Endothelial cell of umbilical vein (primary cell): ENCODE data around the gene PLPP3. TPM values are rescaled to one million over a fixed set of nuclear protein-coding genes. Genes with fewer than 3 reads are reported as not detected.
A peak's percentile ranks its signal among the peaks of the same experiment; 100 is the strongest.

ENCODE experiments used
- BruUV-seq: library from RNA; stranded (reverse); fragments of 400-500 nt; replicated peaks from 2 replicates; lab custom pipeline; 2021; lab: Mats Ljungman, UMichigan
- CTCF ChIA-PET: fragments of 300-600, 350-600 bp; sonication (Branson Sonifier 250); formaldehyde crosslinking; loops from one replicate; lab custom pipeline; 2021; ENCODE audit warnings: antibody characterized with exemption, inconsistent platforms; lab: Charles Lee
- POLR2A ChIA-PET: fragments of 300-600, 350-600 bp; sonication (Branson Sonifier 250); formaldehyde crosslinking; loops from one replicate; lab custom pipeline; 2021; ENCODE audit warnings: antibody characterized with exemption, inconsistent platforms; lab: Charles Lee
- DNase-seq: peaks from one replicate; pipeline ENCODE4 v3.0.0-alpha.2; 2011; ENCODE audit warnings: low read depth, low spot score
- FAIRE-seq: peaks from 2 replicates; lab custom pipeline; 2011; peaks lifted over from hg19 to GRCh38; lab: Jason Lieb, UNC
- H2AFZ ChIP-seq: 2 replicates; pipeline ENCODE4 v1.6.0; 2012; ENCODE audit warnings: low read depth, low read length, control low read depth, inconsistent platforms
- H3K27ac ChIP-seq: 2 replicates; pipeline ENCODE4 v1.5.1; 2011; ENCODE audit warnings: low read depth, mild to moderate bottlenecking, control low read depth, low read length, moderate library complexity; ENCODE audit not compliant: insufficient read depth
- H3K27me3 ChIP-seq, 2 experiments: 2 replicates each; pipeline versions ENCODE4 v1.6.0 to v1.6.1; 2011; ENCODE audit warnings: low read length in 2 of 2, mixed read lengths in 1 of 2; ENCODE audit not compliant: control insufficient read depth in 2 of 2, insufficient read depth in 2 of 2
- H3K36me3 ChIP-seq, 2 experiments: 2 replicates in 1 of 2; 3 replicates in 1 of 2; pipeline ENCODE4 v1.5.1; 2011; ENCODE audit warnings: low read length in 2 of 2, mild to moderate bottlenecking in 1 of 2, moderate library complexity in 1 of 2; ENCODE audit not compliant: control insufficient read depth in 2 of 2, insufficient read depth in 2 of 2; ENCODE audit errors: extremely low read depth in 1 of 2
- H3K4me1 ChIP-seq: 3 replicates; pipeline ENCODE4 v1.5.1; 2011; ENCODE audit warnings: mild to moderate bottlenecking, low read length; ENCODE audit not compliant: control insufficient read depth, insufficient read depth; ENCODE audit errors: extremely low read depth
- H3K4me2 ChIP-seq: 2 replicates; pipeline ENCODE4 v1.6.1; 2011; ENCODE audit warnings: low read length, control low read depth, mixed read lengths; ENCODE audit not compliant: insufficient read depth
- H3K4me3 ChIP-seq, 3 experiments: fragments of 200-600 bp in 1 of 3; sonication (generic), shearing (Covaris generic) in 1 of 3; replicated peaks in 1 of 3; 2 replicates each; pipeline ENCODE4 v1.5.1; 2011 to 2016; ENCODE audit warnings: control low read depth in 3 of 3, low read length in 3 of 3, mild to moderate bottlenecking in 2 of 3, inconsistent platforms in 1 of 3, low read depth in 1 of 3, moderate library complexity in 1 of 3; ENCODE audit not compliant: insufficient read depth in 1 of 3
- H3K79me2 ChIP-seq: 2 replicates; pipeline ENCODE4 v1.6.0; 2012; ENCODE audit warnings: low read length, inconsistent platforms; ENCODE audit not compliant: control insufficient read depth, insufficient read depth
- H3K9ac ChIP-seq: replicated peaks from 2 replicates; pipeline ENCODE3; 2011; ENCODE audit warnings: low read length, control low read depth; ENCODE audit not compliant: insufficient read depth; ENCODE audit errors: extremely low read depth
- H3K9me1 ChIP-seq: replicated peaks from 3 replicates; pipeline ENCODE4 v1.6.0; 2011; ENCODE audit warnings: mild to moderate bottlenecking, low read length; ENCODE audit not compliant: control insufficient read depth, insufficient read depth; ENCODE audit errors: extremely low read depth
- H3K9me3 ChIP-seq: replicated peaks from 2 replicates; pipeline ENCODE4 v1.5.1; 2012; ENCODE audit warnings: low read length, inconsistent platforms; ENCODE audit not compliant: control insufficient read depth, insufficient read depth
- H4K20me1 ChIP-seq: replicated peaks from 2 replicates; pipeline ENCODE3; 2011; ENCODE audit warnings: mild to moderate bottlenecking, low read length; ENCODE audit not compliant: control insufficient read depth, insufficient read depth; ENCODE audit errors: extremely low read depth
- MYC ChIP-seq: IDR thresholded peaks from one replicate; pipeline ENCODE4 v1.6.1; 2011; ENCODE audit warnings: mild to moderate bottlenecking, low read depth, low read length
- POLR2A ChIP-seq: IDR thresholded peaks from 2 replicates; pipeline ENCODE4 v1.6.1; 2012; ENCODE audit warnings: low read depth, mild to moderate bottlenecking, control low read depth, low read length
- POLR2AphosphoS5 ChIP-seq: IDR thresholded peaks from 2 replicates; pipeline ENCODE4 v1.6.1; 2012; ENCODE audit warnings: low read depth, mild to moderate bottlenecking, control low read depth, low read length, moderate library complexity; ENCODE audit not compliant: insufficient read depth
- dilution Hi-C: fragments of 300-500 bp; cut with MboI; formaldehyde crosslinking; loops from one replicate; pipeline ENCODE4 v1.15.0; 2019; ENCODE audit warnings: low sequenced_read_pairs; ENCODE audit not compliant: extremely low pct_ligation_motif_present
- intact Hi-C: fragments of 100-400 bp; cut with micrococcal nuclease; formaldehyde crosslinking; loops from one replicate; pipeline ENCODE4 v1.10.0; 2022
- polyA plus RNA-seq, 4 experiments: library from polyadenylated mRNA; depleted of rRNA in 3 of 4; stranded (reverse) in 3 of 4; unstranded in 1 of 4; fragments of >200 nt; gene quantifications; 2 replicates each; pipeline versions ENCODE4 v1.2.1 to v1.2.3, GENCODE V29; 2011 to 2012; ENCODE audit warnings: missing spikeins in 1 of 4
- total RNA-seq: library from RNA; stranded (reverse); gene quantifications from 2 replicates; pipeline ENCODE4 v1.2.3, GENCODE V29; 2021
- TF ChIP-seq, protein P1 (sequence below), 2 donors: IDR thresholded peaks; 1 replicate in 1 of 2; 2 replicates in 1 of 2; pipeline ENCODE4 v1.5.1; 2011; ENCODE audit warnings: low read length in 2 of 2, mild to moderate bottlenecking in 2 of 2, moderate library complexity in 2 of 2, control low read depth in 1 of 2, inconsistent platforms in 1 of 2, low read depth in 1 of 2; ENCODE audit not compliant: insufficient read depth in 1 of 2; ENCODE audit errors: extremely low read depth in 1 of 2
- TF ChIP-seq, protein P2 (sequence below): IDR thresholded peaks from 2 replicates; pipeline ENCODE4 v1.6.1; 2011; ENCODE audit not compliant: insufficient read depth, insufficient read length

PLPP3 gene
- total and polyA plus RNA-seq, 2 donors (not counting 3 experiments of a cell fraction or from before 2014, with no cell fraction given), result 11.3 to 14.1 TPM

DNA sequence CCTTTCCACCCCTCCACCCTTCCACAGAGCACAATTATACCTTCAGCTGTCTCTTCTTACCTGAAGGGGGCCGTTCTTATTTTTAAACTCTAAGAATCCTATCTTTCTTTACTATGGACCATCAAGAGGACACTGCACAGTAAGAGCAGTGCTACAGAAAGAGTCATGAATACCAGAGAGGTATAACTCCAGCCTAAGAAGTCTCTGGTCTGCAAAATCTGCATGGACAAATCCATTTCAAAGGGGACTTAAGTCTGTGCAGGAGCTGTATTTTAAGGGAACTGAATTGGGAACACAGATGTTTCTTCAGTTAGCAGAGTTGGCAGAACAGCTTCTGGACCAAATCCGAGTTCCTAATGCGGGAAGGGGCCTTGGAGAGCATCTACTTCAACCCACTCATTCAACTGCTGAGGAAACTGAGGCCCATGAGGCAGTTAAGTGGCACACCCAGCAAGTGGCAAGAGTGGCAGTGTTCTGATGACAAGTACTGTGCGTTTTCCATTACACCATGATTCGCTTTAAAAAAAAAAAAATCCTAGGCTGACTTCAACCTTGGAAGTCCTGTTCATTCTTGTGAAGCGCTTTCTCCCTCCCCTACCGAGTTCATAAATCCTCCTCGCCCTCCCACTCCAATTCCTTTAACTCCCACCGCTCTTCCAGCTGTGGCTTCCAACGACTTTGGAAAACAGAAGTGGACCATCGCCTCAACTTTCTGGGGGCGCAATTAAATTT is 1.8 kb downstream of the PLPP3 start:
- peak; percentile 62 for DNase-seq

DNA sequence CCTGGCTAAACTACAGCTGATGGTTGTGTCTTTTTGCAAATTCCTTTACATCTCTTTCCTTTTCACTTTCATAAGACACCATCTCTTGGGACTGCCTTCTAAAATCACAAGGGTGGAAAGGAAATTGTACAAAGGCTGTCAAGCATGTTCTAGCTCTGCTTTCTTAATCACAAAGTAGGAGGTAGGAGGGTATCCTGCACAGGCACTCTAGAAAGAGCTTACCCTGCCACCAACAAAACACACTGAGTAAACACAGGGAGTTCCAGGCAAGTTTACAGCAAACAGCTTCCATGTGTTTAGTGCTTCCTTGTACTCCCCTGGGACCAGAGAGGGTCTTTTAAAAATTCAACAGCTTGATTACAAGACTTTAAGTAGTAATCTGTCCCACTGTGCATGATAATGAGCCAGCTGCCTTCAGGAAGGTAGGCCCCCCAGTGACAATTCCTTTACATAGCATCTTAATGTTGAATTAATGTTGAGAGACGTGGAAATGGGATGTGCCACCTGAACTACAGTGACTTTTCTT is 2.4 kb downstream of the PLPP3 start:
- intact Hi-C loops (loop anchor here (2.0 to 5.0 kb wide), 4 partner anchors 54 to 685 kb away; no protein-coding TSS in a partner anchor), dilution Hi-C loops (no loop called here)
- TF ChIP-seq, protein P1, sequence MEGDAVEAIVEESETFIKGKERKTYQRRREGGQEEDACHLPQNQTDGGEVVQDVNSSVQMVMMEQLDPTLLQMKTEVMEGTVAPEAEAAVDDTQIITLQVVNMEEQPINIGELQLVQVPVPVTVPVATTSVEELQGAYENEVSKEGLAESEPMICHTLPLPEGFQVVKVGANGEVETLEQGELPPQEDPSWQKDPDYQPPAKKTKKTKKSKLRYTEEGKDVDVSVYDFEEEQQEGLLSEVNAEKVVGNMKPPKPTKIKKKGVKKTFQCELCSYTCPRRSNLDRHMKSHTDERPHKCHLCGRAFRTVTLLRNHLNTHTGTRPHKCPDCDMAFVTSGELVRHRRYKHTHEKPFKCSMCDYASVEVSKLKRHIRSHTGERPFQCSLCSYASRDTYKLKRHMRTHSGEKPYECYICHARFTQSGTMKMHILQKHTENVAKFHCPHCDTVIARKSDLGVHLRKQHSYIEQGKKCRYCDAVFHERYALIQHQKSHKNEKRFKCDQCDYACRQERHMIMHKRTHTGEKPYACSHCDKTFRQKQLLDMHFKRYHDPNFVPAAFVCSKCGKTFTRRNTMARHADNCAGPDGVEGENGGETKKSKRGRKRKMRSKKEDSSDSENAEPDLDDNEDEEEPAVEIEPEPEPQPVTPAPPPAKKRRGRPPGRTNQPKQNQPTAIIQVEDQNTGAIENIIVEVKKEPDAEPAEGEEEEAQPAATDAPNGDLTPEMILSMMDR (IDR thresholded peaks at IDR 0.05; ENCODE audit: extremely low read depth in 1 of 2, insufficient read depth in 1 of 2, low read depth in 1 of 2, low read length in 2 of 2), result peak; percentile 24 to 38
- no peak for TF ChIP-seq POLR2AphosphoS5
- H3K9ac ChIP-seq, result no peak overlapping the region
- DNase-seq, result peak; percentile 74
- BruUV-seq, result no TSS peak
- H3K4me2 ChIP-seq, result peak overlapping the region; percentile 80
- no peak overlapping the region for H2AFZ ChIP-seq
- no peaks in the 10 kb centered on the region for H3K27me3 ChIP-seq
- ChIA-PET POLR2A (interaction anchor here (0.6 kb wide), 1 partner anchor 34 kb away, joined by 4 read pairs; no protein-coding TSS in a partner anchor), CTCF (interaction anchor here (0.5 to 3.9 kb wide), 47 partner anchors 8 to 1293 kb away, joined by 3 to 32 read pairs (median 4); no protein-coding TSS in a partner anchor)
- H3K4me1 ChIP-seq, result peaks cover 46% of the 10 kb centered on the region
- H3K27ac ChIP-seq, result no peak overlapping the region
- H3K79me2 ChIP-seq, result peaks cover 40% of the 10 kb centered on the region
- H3K9me1 ChIP-seq, result no peaks in the 10 kb centered on the region
- H3K9me3 ChIP-seq, result no peaks in the 10 kb centered on the region
- H3K4me3 ChIP-seq, result peak overlapping the region in 2 of 3 experiments; percentile 66 to 99
- H4K20me1 ChIP-seq, result no peaks in the 10 kb centered on the region
- H3K36me3 ChIP-seq, result no peaks in the 10 kb centered on the region
- FAIRE-seq, result no peak

More for the DNA sequence above, 1.8 kb downstream of the PLPP3 start:
- Histone ChIP-seq H3K79me2 (peaks cover 38% of the 10 kb centered on the region), H3K27ac (peak overlapping the region; percentile 75), H3K4me2 (peak overlapping the region; percentile 80), H4K20me1 (no peaks in the 10 kb centered on the region), H3K9me1 (no peaks in the 10 kb centered on the region), H2AFZ (peak overlapping the region; percentile 66), H3K4me3 (peak overlapping the region; percentile 42 to 99 (median 66)), H3K9ac (peak overlapping the region; percentile 82), H3K9me3 (no peaks in the 10 kb centered on the region), H3K36me3 (no peaks in the 10 kb centered on the region), H3K4me1 (peaks cover 46% of the 10 kb centered on the region), H3K27me3 (no peaks in the 10 kb centered on the region)
- intact Hi-C loops (loop anchor here (1.0 to 5.0 kb wide), 10 partner anchors 55 to 1363 kb away; partner anchors contain the start of gene USP24), dilution Hi-C loops (no loop called here)
- FAIRE-seq, result no peak
- no TSS peak for BruUV-seq
- TF ChIP-seq MYC, result no peak
- TF ChIP-seq, protein P2, sequence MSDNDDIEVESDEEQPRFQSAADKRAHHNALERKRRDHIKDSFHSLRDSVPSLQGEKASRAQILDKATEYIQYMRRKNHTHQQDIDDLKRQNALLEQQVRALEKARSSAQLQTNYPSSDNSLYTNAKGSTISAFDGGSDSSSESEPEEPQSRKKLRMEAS, result no peak
- no peak for TF ChIP-seq POLR2A
- ChIA-PET CTCF (interaction anchor here (0.8 to 9.0 kb wide), 43 partner anchors 9 to 1293 kb away, joined by 3 to 174 read pairs (median 4); no protein-coding TSS in a partner anchor), POLR2A (interaction anchor here (0.9 to 1.0 kb wide), 2 partner anchors 120 to 1148 kb away, joined by 3 to 4 read pairs; no protein-coding TSS in a partner anchor)
